ENCODE results near the gene IRAK1.

The IRAK1 gene

GRCh38 chrX:154022108-154022507 lies 2.4 kb upstream of the IRAK1 start:
- no peak for DNase-seq (ENCODE audit: extremely low read depth, low read depth)
- H3K4me3 ChIP-seq (replicated peaks; ENCODE audit: low read depth, low read length) = no peak overlapping the region
- TF ChIP-seq CTCF (IDR thresholded peaks at IDR 0.05; ENCODE audit: low read depth, low read length, missing control alignments) = no peak

GRCh38 chrX:154021131-154021611 lies 1.5 kb upstream of the IRAK1 start:
- H3K4me3 ChIP-seq (replicated peaks; ENCODE audit: low read depth, low read length) = no peak overlapping the region
- peak; percentile 29 for DNase-seq (ENCODE audit: extremely low read depth, low read depth)
- no peak for TF ChIP-seq CTCF (IDR thresholded peaks at IDR 0.05; ENCODE audit: low read depth, low read length, missing control alignments)

GRCh38 chrX:154020536-154021115 lies 924 bp upstream of the IRAK1 start:
- no peak for TF ChIP-seq CTCF (IDR thresholded peaks at IDR 0.05; ENCODE audit: low read depth, low read length, missing control alignments)

GRCh38 chrX:154019061-154019621 lies 561 bp downstream of the IRAK1 start:
- H3K4me3 ChIP-seq (replicated peaks; ENCODE audit: low read depth, low read length) = peak overlapping the region; percentile 64
- DNase-seq (ENCODE audit: extremely low read depth, low read depth) = no peak

More at GRCh38 chrX:154020536-154021115, 924 bp upstream of the IRAK1 start:
- peak overlapping the region; percentile 47 for H3K4me3 ChIP-seq (replicated peaks; ENCODE audit: low read depth, low read length)
- DNase-seq (ENCODE audit: extremely low read depth, low read depth) = no peak

GRCh38 chrX:154018518-154019060 lies 1.1 kb downstream of the IRAK1 start:
- no peak for TF ChIP-seq CTCF (IDR thresholded peaks at IDR 0.05; ENCODE audit: low read depth, low read length, missing control alignments)
- DNase-seq (ENCODE audit: extremely low read depth, low read depth) = no peak
- peak overlapping the region; percentile 64 for H3K4me3 ChIP-seq (replicated peaks; ENCODE audit: low read depth, low read length)

More at GRCh38 chrX:154019061-154019621, 561 bp downstream of the IRAK1 start:
- no peak for TF ChIP-seq CTCF (IDR thresholded peaks at IDR 0.05; ENCODE audit: low read depth, low read length, missing control alignments)

GRCh38 chrX:154017766-154018517 lies 1.8 kb downstream of the IRAK1 start:
- DNase-seq (ENCODE audit: extremely low read depth, low read depth) = no peak
- no peak for TF ChIP-seq CTCF (IDR thresholded peaks at IDR 0.05; ENCODE audit: low read depth, low read length, missing control alignments)
- H3K4me3 ChIP-seq (replicated peaks; ENCODE audit: low read depth, low read length) = peak overlapping the region; percentile 64

Data from HFF-Myc (cell line).